Measurements from ENCODE around the gene KIAA1586. TPM values are rescaled to one million over a fixed set of nuclear protein-coding genes. Genes with fewer than 3 reads are reported as not detected.

The KIAA1586 gene
- total RNA-seq, 2 donors from 2014 or later = 3.7 to 4.7 TPM

DNA sequence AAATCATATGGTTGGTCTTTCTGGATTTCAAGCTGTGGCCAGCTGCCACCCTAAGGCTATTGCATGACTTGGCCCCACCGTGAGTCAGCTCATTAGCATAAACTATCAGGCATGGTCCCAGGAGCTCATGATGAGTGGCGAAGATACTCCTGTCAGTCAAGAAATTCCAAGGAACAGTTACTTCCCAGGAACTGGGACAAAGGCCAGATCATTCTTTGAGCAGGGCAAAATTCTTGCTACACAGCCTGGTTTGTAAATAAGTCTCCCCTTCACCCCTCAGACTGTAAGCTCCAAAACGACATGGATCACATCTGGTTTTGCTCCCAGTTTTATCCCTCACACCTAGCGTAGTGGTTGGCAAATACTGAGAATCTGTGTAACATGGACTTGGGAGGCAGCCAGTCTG is 33.0 kb upstream of the KIAA1586 start:
- H3K36me3 ChIP-seq = no peaks in the 10 kb centered on the region
- no peak overlapping the region for H3K4me3 ChIP-seq
- no peak overlapping the region for H3K27ac ChIP-seq
- H3K9me3 ChIP-seq = no peaks in the 10 kb centered on the region
- H3K27me3 ChIP-seq = no peaks in the 10 kb centered on the region
- DNase-seq (ENCODE audit: low spot score) = no peak
- TF ChIP-seq, protein P1, sequence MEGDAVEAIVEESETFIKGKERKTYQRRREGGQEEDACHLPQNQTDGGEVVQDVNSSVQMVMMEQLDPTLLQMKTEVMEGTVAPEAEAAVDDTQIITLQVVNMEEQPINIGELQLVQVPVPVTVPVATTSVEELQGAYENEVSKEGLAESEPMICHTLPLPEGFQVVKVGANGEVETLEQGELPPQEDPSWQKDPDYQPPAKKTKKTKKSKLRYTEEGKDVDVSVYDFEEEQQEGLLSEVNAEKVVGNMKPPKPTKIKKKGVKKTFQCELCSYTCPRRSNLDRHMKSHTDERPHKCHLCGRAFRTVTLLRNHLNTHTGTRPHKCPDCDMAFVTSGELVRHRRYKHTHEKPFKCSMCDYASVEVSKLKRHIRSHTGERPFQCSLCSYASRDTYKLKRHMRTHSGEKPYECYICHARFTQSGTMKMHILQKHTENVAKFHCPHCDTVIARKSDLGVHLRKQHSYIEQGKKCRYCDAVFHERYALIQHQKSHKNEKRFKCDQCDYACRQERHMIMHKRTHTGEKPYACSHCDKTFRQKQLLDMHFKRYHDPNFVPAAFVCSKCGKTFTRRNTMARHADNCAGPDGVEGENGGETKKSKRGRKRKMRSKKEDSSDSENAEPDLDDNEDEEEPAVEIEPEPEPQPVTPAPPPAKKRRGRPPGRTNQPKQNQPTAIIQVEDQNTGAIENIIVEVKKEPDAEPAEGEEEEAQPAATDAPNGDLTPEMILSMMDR (IDR thresholded peaks at IDR 0.05) = no peak
- no peaks in the 10 kb centered on the region for H3K4me1 ChIP-seq

GRCh38 chr6:57017069-57017468 is 29.4 kb upstream of the KIAA1586 start:
- DNase-seq (ENCODE audit: low spot score) = no peak
- H3K27ac ChIP-seq = no peak overlapping the region
- TF ChIP-seq, protein P1 (IDR thresholded peaks at IDR 0.05) = no peak

DNA sequence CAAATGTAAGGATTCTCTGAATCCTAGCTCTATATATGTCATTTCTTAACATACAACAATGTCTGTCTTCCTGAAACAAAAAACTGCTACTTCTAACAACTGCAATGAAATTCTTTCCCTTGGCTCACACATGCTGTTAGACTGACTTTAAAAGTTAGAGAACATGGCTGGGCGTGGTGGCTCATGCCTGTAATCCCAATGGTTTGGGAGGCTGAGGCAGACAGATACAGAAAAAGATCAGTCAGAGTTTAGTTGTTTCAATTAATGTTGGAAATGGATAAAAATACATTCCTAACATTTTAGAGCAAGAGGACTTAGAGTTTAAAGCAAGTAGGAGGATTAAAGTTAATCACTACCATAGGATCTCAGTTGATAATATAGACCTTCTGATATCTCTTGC is 28.7 kb upstream of the KIAA1586 start:
- DNase-seq (ENCODE audit: low spot score) = no peak
- Histone ChIP-seq H3K9me3 (no peaks in the 10 kb centered on the region), H3K27me3 (no peaks in the 10 kb centered on the region), H3K36me3 (no peaks in the 10 kb centered on the region), H3K4me3 (no peak overlapping the region), H3K27ac (no peak overlapping the region), H3K4me1 (no peaks in the 10 kb centered on the region)
- TF ChIP-seq, protein P1 (IDR thresholded peaks at IDR 0.05) = no peak

More at GRCh38 chr6:57017069-57017468, 29.4 kb upstream of the KIAA1586 start:
- Histone ChIP-seq H3K36me3 (no peaks in the 10 kb centered on the region), H3K4me1 (no peaks in the 10 kb centered on the region), H3K27me3 (no peaks in the 10 kb centered on the region), H3K9me3 (no peaks in the 10 kb centered on the region), H3K4me3 (no peak overlapping the region)

- no peak for DNase-seq (ENCODE audit: low spot score)
- TF ChIP-seq, protein P1 (IDR thresholded peaks at IDR 0.05) = no peak
These were observed 27.1 kb upstream of the KIAA1586 start for GRCh38 chr6:57019434-57019833.

GRCh38 chr6:57021086-57021720 is 25.3 kb upstream of the KIAA1586 start:
- Histone ChIP-seq H3K27ac (no peak overlapping the region), H3K27me3 (no peaks in the 10 kb centered on the region), H3K4me3 (no peak overlapping the region), H3K4me1 (no peaks in the 10 kb centered on the region), H3K9me3 (peaks cover 0 to 25% of the 10 kb centered on the region in 2 donors), H3K36me3 (no peaks in the 10 kb centered on the region)
- no peak for DNase-seq (ENCODE audit: low spot score)
- TF ChIP-seq, protein P1 (IDR thresholded peaks at IDR 0.05) = peak; percentile 12 to 71

More at GRCh38 chr6:57019434-57019833, 27.1 kb upstream of the KIAA1586 start:
- Histone ChIP-seq H3K36me3 (no peaks in the 10 kb centered on the region), H3K4me1 (no peaks in the 10 kb centered on the region), H3K9me3 (peaks cover 0 to 7% of the 10 kb centered on the region in 2 donors), H3K4me3 (no peak overlapping the region), H3K27ac (no peak overlapping the region), H3K27me3 (no peaks in the 10 kb centered on the region)

DNA sequence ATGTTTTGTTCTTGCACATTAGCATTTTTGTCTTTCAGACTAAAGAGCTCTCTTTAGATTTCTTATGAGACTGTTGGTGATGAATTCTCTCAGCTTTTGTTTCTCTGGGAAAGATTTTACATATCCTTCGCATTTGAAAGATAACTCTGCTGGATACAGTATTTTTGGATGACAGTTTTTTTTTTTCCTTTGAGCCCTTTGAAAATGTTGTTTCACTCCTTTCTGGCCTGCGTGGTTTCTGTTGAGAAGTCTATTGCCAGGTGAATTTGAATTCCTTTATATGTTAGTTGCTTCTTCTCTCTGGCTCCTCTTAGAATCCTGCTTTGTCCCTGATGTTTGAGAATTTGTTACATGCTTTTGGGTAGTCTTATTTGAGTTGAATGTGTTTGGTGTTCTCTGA is 22.2 kb upstream of the KIAA1586 start:
- no peaks in the 10 kb centered on the region for H3K4me1 ChIP-seq
- H3K9me3 ChIP-seq = peaks cover 0 to 25% of the 10 kb centered on the region in 2 donors
- no peak overlapping the region for H3K4me3 ChIP-seq
- no peak overlapping the region for H3K27ac ChIP-seq
- TF ChIP-seq, protein P1 (IDR thresholded peaks at IDR 0.05) = no peak
- no peaks in the 10 kb centered on the region for H3K27me3 ChIP-seq
- H3K36me3 ChIP-seq = no peaks in the 10 kb centered on the region
- no peak for DNase-seq (ENCODE audit: low spot score)

Measured in right atrium auricular region (tissue), 2 donors.